HEK293T (cell line): ENCODE results near the gene KMT2B.

ENCODE experiments used
- ARNT ChIP-seq: fragments of 450-650 bp; IDR thresholded peaks from 2 replicates; pipeline ENCODE4 v1.6.1; 2017; ENCODE audit warnings: mild to moderate bottlenecking
- BHLHE40 ChIP-seq: fragments of 450-650 bp; IDR thresholded peaks from 2 replicates; pipeline ENCODE4 v1.6.1; 2016; ENCODE audit warnings: mild to moderate bottlenecking, moderate library complexity, borderline replicate concordance
- CTBP1 ChIP-seq: fragments of 450-650 bp; IDR thresholded peaks from 2 replicates; pipeline ENCODE4 v1.6.1; 2016; ENCODE audit warnings: borderline replicate concordance
- ELF4 ChIP-seq: fragments of 450-650 bp; IDR thresholded peaks from 2 replicates; pipeline ENCODE4 v1.6.1; 2017; ENCODE audit warnings: antibody characterized with exemption
- FOXA1 ChIP-seq: fragments of 450-650 bp; IDR thresholded peaks from 2 replicates; pipeline ENCODE4 v1.6.1; 2016; ENCODE audit warnings: mild to moderate bottlenecking
- FOXK2 ChIP-seq: fragments of 450-650 bp; IDR thresholded peaks from 2 replicates; pipeline ENCODE4 v1.6.1; 2016; ENCODE audit warnings: mild to moderate bottlenecking
- FOXM1 ChIP-seq: fragments of 450-650 bp; IDR thresholded peaks from 2 replicates; pipeline ENCODE4 v1.6.1; 2017; ENCODE audit warnings: mild to moderate bottlenecking, borderline replicate concordance
- L3MBTL2 ChIP-seq: fragments of 450-650 bp; conservative IDR thresholded peaks from 2 replicates; pipeline ENCODE4 v1.6.1; 2016; ENCODE audit warnings: mild to moderate bottlenecking
- LEF1 ChIP-seq: fragments of 450-650 bp; IDR thresholded peaks from 2 replicates; pipeline ENCODE4 v1.6.1; 2017; ENCODE audit warnings: mild to moderate bottlenecking, borderline replicate concordance
- NFRKB ChIP-seq: fragments of 450-650 bp; IDR thresholded peaks from 2 replicates; pipeline ENCODE4 v1.6.1; 2016; ENCODE audit warnings: mild to moderate bottlenecking, moderate library complexity
- SP1 ChIP-seq: fragments of 450-650 bp; IDR thresholded peaks from 2 replicates; pipeline ENCODE4 v1.6.1; 2017
- SUZ12 ChIP-seq: fragments of 450-650 bp; IDR thresholded peaks from 2 replicates; pipeline ENCODE4 v1.6.1; 2016; ENCODE audit warnings: mild to moderate bottlenecking
- TARDBP ChIP-seq: fragments of 450-650 bp; IDR thresholded peaks from 2 replicates; pipeline ENCODE4 v1.6.1; 2016

DNA sequence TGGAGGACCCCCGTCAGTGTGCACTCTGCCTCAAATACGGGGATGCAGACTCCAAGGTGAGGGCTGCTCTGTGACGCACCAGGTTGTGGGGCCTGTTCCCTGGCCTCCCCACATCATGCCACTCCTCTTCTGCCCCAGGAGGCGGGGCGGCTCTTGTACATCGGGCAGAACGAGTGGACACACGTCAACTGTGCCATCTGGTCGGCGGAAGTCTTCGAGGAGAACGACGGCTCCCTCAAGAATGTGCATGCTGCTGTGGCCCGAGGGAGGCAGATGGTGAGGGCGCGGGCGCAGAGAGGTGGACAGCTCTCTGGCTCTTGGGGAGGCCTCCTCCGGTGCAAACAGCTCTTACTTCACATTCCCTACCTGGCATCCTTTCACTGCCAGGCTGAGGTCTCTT is 11.2 kb downstream of the KMT2B start:
- no peak for TF ChIP-seq SP1
- no peak for TF ChIP-seq FOXM1
- no peak for TF ChIP-seq ARNT
- no peak for TF ChIP-seq CTBP1
- TF ChIP-seq FOXA1, result no peak
- TF ChIP-seq BHLHE40, result no peak
- no peak for TF ChIP-seq SUZ12
- TF ChIP-seq NFRKB, result no peak
- TF ChIP-seq TARDBP, result no peak
- TF ChIP-seq ELF4, result no peak
- no peak for TF ChIP-seq L3MBTL2
- no peak for TF ChIP-seq LEF1
- no peak for TF ChIP-seq FOXK2
